Coronary artery (tissue), 2 donors: ENCODE results near the gene PNPLA3.

Experiments used
- DNase-seq: peaks from one replicate; pipeline ENCODE4 v3.0.0-alpha.2; 2017; ENCODE audit warnings: low spot score
- H3K27ac ChIP-seq, 2 donors: fragments of 200-600 bp; sonication (generic); one replicate each; pipeline ENCODE4 v1.5.1; 2016 to 2019
- H3K4me3 ChIP-seq: fragments of 200-600 bp; sonication (generic); 2 replicates; pipeline ENCODE4 v1.5.1; 2016; ENCODE audit warnings: mild to moderate bottlenecking, moderate library complexity
- TF ChIP-seq, protein P1 (sequence below): fragments of 200-600 bp; sonication (generic); IDR thresholded peaks from one replicate; pipeline ENCODE4 v1.5.1; 2019; ENCODE audit warnings: antibody characterized with exemption

The PNPLA3 gene

GRCh38 chr22:43953988-43954785 lies 30.6 kb downstream of the PNPLA3 start:
- Histone ChIP-seq H3K27ac (no peak overlapping the region), H3K4me3 (peak overlapping the region; percentile 89)
- TF ChIP-seq, protein P1, sequence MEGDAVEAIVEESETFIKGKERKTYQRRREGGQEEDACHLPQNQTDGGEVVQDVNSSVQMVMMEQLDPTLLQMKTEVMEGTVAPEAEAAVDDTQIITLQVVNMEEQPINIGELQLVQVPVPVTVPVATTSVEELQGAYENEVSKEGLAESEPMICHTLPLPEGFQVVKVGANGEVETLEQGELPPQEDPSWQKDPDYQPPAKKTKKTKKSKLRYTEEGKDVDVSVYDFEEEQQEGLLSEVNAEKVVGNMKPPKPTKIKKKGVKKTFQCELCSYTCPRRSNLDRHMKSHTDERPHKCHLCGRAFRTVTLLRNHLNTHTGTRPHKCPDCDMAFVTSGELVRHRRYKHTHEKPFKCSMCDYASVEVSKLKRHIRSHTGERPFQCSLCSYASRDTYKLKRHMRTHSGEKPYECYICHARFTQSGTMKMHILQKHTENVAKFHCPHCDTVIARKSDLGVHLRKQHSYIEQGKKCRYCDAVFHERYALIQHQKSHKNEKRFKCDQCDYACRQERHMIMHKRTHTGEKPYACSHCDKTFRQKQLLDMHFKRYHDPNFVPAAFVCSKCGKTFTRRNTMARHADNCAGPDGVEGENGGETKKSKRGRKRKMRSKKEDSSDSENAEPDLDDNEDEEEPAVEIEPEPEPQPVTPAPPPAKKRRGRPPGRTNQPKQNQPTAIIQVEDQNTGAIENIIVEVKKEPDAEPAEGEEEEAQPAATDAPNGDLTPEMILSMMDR: no peak
- no peak for DNase-seq

DNA sequence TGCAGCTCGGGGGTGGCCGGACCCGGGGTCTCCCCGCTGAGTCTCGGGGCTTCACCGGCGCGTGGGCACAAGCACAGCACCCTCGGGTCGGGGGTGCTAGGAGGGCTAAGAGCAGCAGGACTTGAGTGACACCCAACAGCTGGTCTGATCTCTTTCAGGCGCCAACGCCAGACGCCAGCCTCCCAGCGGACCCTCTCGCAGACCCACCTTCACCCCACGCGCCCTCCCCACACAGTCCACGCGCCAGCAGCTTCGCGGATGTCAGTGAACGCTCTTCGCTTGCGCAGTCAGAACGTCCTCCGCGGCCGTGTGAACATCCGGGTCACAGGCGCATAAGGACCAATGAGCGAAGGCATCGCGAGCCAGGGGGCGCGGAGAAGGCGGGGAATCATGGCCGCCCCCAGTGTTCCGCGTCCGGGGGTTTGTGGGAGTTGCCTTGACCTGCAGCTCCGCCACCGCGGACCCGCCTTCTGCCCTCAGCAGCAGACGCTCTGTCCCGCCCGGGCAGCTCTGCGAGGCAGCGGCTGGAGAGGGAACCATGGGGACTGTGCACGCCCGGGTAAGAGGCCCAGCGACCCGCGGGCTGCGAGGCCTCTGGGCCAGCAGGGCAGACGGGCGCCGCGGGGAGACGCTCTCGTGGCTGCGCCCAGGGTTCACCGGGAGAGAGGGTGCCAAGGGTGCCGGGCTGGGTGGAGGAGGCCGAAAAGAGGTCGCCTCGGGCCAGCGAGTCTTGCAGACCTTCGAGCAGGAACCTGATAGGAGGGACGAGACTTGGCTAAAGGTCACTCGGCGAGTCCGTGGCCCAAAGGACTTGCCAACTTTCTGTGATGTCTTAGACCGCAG lies 31.7 kb downstream of the PNPLA3 start, which contains the start of gene SAMM50:
Gene SAMM50 (plus strand): TSS at position 403 of the 843 bp plus-strand sequence. CDS start 136 bp downstream, at position 539.
- TF ChIP-seq, protein P1: no peak
- H3K27ac ChIP-seq: peak within 1 kb of the TSS; percentile 66 to 80
- DNase-seq: peak; percentile 93

GRCh38 chr22:43955883-43956782 lies 32.5 kb downstream of the PNPLA3 start:
- TF ChIP-seq, protein P1: no peak
- Histone ChIP-seq H3K27ac (peak overlapping the region; percentile 66 to 80), H3K4me3 (peak overlapping the region; percentile 89)
- no peak for DNase-seq

More for the DNA sequence above, 31.7 kb downstream of the PNPLA3 start, which contains the start of gene SAMM50:
- H3K4me3 ChIP-seq: peak within 1 kb of the TSS; percentile 89

DNA sequence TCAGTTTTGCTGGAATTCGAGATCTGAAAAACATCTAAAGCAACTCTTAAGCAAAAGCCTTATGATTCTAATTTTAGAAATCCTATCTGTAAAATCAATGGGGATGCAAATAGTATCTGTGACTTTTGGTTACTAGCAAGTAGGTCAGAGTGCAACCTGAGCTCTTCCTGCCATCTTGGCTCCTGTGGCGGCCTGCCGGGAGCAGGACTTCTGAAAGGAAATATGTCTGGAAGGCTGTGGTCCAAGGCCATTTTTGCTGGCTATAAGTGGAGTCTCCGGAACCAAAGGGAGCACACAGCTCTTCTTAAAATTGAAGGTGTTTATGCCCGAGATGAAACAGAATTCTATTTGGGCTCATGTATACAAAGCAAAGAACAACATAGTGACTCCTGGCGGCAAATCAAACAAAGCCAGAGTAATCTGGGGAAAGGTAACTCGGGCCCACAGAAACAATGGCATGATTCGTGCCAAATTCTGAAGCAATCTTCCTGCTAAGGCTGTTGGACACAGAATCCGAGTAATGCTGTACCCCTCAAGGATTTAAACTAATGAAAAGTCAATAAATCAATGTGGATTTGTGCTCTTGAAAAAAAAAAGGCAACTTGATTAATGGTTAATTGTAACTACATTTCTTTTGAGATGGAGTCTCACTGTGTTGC lies 33.3 kb downstream of the PNPLA3 start:
- H3K27ac ChIP-seq: no peak overlapping the region
- peak overlapping the region; percentile 89 for H3K4me3 ChIP-seq
- TF ChIP-seq, protein P1: no peak
- DNase-seq: no peak

- H3K27ac ChIP-seq: no peak overlapping the region
- DNase-seq: no peak
- H3K4me3 ChIP-seq: no peak overlapping the region
- TF ChIP-seq, protein P1: no peak
These were observed 34.3 kb downstream of the PNPLA3 start for GRCh38 chr22:43957871-43958270.

GRCh38 chr22:43964314-43964857 lies 40.8 kb downstream of the PNPLA3 start:
- H3K27ac ChIP-seq: no peak overlapping the region
- H3K4me3 ChIP-seq: no peak overlapping the region
- DNase-seq: peak; percentile 35
- TF ChIP-seq, protein P1: no peak
